ENCODE data around the gene CALHM5. TPM values are rescaled to one million over a fixed set of nuclear protein-coding genes. Genes with fewer than 3 reads are reported as not detected.

CALHM5 gene
- total and polyA plus RNA-seq, 2 of the 4 experiments (the other 2 are of a cell fraction) = 3.3 to 10.8 TPM

- Histone ChIP-seq H3K9ac (ENCODE audit: low read depth, low read length) (peak overlapping the region; percentile 80), H4K20me1 (ENCODE audit: insufficient read depth, low read length) (no peaks in the 10 kb centered on the region), H4K5ac (ENCODE audit: low read depth, low read length) (peak overlapping the region; percentile 69), H3K4ac (ENCODE audit: low read depth, low read length) (peak overlapping the region; percentile 91), H3K4me2 (ENCODE audit: low read depth, low read length) (peak overlapping the region; percentile 90), H3K36me3 (ENCODE audit: control insufficient read depth, insufficient read depth, low read length) (peaks cover 3% of the 10 kb centered on the region), H3K23ac (ENCODE audit: low read depth, low read length) (peak overlapping the region; percentile 88), H2BK20ac (ENCODE audit: low read depth, low read length) (peak overlapping the region; percentile 65), H3K9me3 (ENCODE audit: control insufficient read depth, insufficient read depth, low read length) (no peaks in the 10 kb centered on the region), H3K9me1 (ENCODE audit: insufficient read depth, low read length) (peaks cover 15% of the 10 kb centered on the region), H2BK15ac (ENCODE audit: low read depth, low read length) (peak overlapping the region; percentile 54; the same call in 2 of the 3 replicates), H3K4me1 (ENCODE audit: control insufficient read depth, insufficient read depth, low read length) (peaks cover 5% of the 10 kb centered on the region), H3K27ac (ENCODE audit: insufficient read depth, low read length) (peak overlapping the region; percentile 92), H3K79me1 (ENCODE audit: low read depth in 1 of 2, low read length in 2 of 2) (peaks cover 21 to 38% of the 10 kb centered on the region in 2 experiments), H3K18ac (ENCODE audit: low read depth, low read length) (peak overlapping the region; percentile 43), H3K14ac (replicated peaks; ENCODE audit: low read depth, low read length) (peak overlapping the region; percentile 91), H3K4me3 (ENCODE audit: insufficient read depth, low read depth, low read length) (peak overlapping the region; percentile 51), H3K27me3 (ENCODE audit: control insufficient read depth, insufficient read depth, low read length) (no peaks in the 10 kb centered on the region), H2BK120ac (ENCODE audit: low read depth, low read length) (peak overlapping the region; percentile 52), H2BK5ac (ENCODE audit: low read depth, low read length, poor library complexity, severe bottlenecking) (peak overlapping the region; percentile 82), H3K56ac (ENCODE audit: extremely low read depth, insufficient read depth, low read length) (peak overlapping the region; percentile 90), H2AK5ac (ENCODE audit: low read depth, low read length) (peak overlapping the region; percentile 57), H4K8ac (ENCODE audit: low read depth in 2 of 2, low read length in 2 of 2) (peak overlapping the region; percentile 27 to 84), H4K91ac (ENCODE audit: insufficient read depth, low read depth, low read length) (peak overlapping the region; percentile 74), H2AK9ac (replicated peaks; ENCODE audit: low read depth, low read length, poor library complexity) (peak overlapping the region; percentile 20), H2AFZ (replicated peaks; ENCODE audit: low read length, poor library complexity) (peak overlapping the region; percentile 86)
- BruUV-seq (replicated peaks) = no TSS peak
- in situ Hi-C loops (cut with MboI; ENCODE audit: low sequenced_read_pairs) (no loop called here), intact Hi-C loops (cut with micrococcal nuclease) (loop anchor here (2.0 to 5.0 kb wide), 3 partner anchors 19 to 141 kb away; partner anchors contain the start of gene DSE), dilution Hi-C loops (cut with HindIII; ENCODE audit: low sequenced_read_pairs, unreplicated experiment) (no loop called here)
- DNase-seq = no peak
- ChIA-PET CTCF (interaction anchor here (0.6 to 2.3 kb wide), 13 partner anchors 8 to 243 kb away, joined by 3 to 10 read pairs (median 4); no protein-coding TSS in a partner anchor), POLR2A (ENCODE audit: unreplicated experiment) (no interaction called here)
- no peak for TF ChIP-seq RAD21 (IDR thresholded peaks at IDR 0.05; ENCODE audit: low read length)
- TF ChIP-seq NFE2L2 (IDR thresholded peaks at IDR 0.05; ENCODE audit: low read depth, low read length) = no peak
- TF ChIP-seq MAFK (IDR thresholded peaks at IDR 0.05; ENCODE audit: low read depth, low read length) = peak; percentile 38; the same call in 1 of the 2 replicates
- no peak for TF ChIP-seq POLR2A (IDR thresholded peaks at IDR 0.05; ENCODE audit: low read depth, low read length)
- no peak for TF ChIP-seq USF2 (IDR thresholded peaks at IDR 0.05; ENCODE audit: low read depth, low read length)
- peak; percentile 42 for ATAC-seq (ENCODE audit: low read depth)
- no CpG with 5 or more reads among the region's 4 CpGs for WGBS, 2 experiments (ENCODE audit: extremely low coverage in 2 of 2, insufficient read length in 1 of 2)
These were observed 696 bp downstream of the CALHM5 start for GRCh38 chr6:116512111-116512559.
